Adrenal gland (tissue), 12 donors: ENCODE results near the gene FLT1. TPM values are rescaled to one million over a fixed set of nuclear protein-coding genes. Genes with fewer than 3 reads are reported as not detected.

Experiments
- DNase-seq, 7 donors: peaks; one replicate each; pipeline ENCODE4 v3.0.0-alpha.2; 2019 to 2020
- H3K27ac ChIP-seq, 5 donors: fragments of 200-600 bp; sonication (generic) in 4 of 5; 1 replicate in 3 of 5; 2 replicates in 2 of 5; pipeline versions ENCODE4 v1.5.1 to v1.8.0; 2016 to 2020; ENCODE audit warnings: mild to moderate bottlenecking in 1 of 5
- H3K27me3 ChIP-seq: fragments of 200-600 bp; 2 replicates; pipeline ENCODE4 v1.8.0; 2021
- H3K36me3 ChIP-seq, 2 donors: fragments of 200-600 bp; replicated peaks in 1 of 2; 1 replicate in 1 of 2; 2 replicates in 1 of 2; pipeline versions ENCODE4 v1.5.1 to v1.8.0; 2018 to 2022
- H3K4me1 ChIP-seq, 2 donors: fragments of 200-600 bp; replicated peaks in 1 of 2; 1 replicate in 1 of 2; 2 replicates in 1 of 2; pipeline versions ENCODE4 v1.5.1 to v1.8.0; 2018 to 2021
- H3K4me3 ChIP-seq, 4 donors: fragments of 200-600 bp; sonication (generic) in 3 of 4; one replicate each; pipeline ENCODE4 v1.5.1; 2016 to 2018
- H3K9me3 ChIP-seq, 3 donors: fragments of 200-600 bp; sonication (generic) in 1 of 3; replicated peaks in 1 of 3; 1 replicate in 2 of 3; 2 replicates in 1 of 3; pipeline versions ENCODE4 v1.5.1 to v1.8.0; 2016 to 2021
- POLR2A ChIP-seq, 2 donors: fragments of 450-650 bp; IDR thresholded peaks; one replicate each; pipeline ENCODE4 v1.6.1; 2017; ENCODE audit warnings: antibody characterized with exemption in 2 of 2, mild to moderate bottlenecking in 2 of 2, moderate library complexity in 1 of 2
- WGBS, 4 donors: extraction: QIAGEN DNeasy Blood & Tissue Kit in 2 of 4; methylation state at CpG; one replicate each; pipeline versions ENCODE4 v1.1.5 to v1.1.7; 2013 to 2017; 5-methylcytosine and 5-hydroxymethylcytosine counted together
- intact Hi-C, 2 donors: fragments of 100-400 bp; cut with DNase I; formaldehyde crosslinking; loops; one replicate each; pipeline versions ENCODE4 v1.14.1 to v1.15.0; 2022 to 2023
- polyA plus RNA-seq, 3 donors: library from polyadenylated mRNA; stranded (reverse); fragments of 200-250 nt in 2 of 3; fragments of 350-450 nt in 1 of 3; fragmentation: Illumina TruSeq in 1 of 3; extraction: RNeasy Lipid Tissue Mini Kit (QIAGEN cat#74804) in 1 of 3; gene quantifications; one replicate each; pipeline ENCODE4 v1.2.3, GENCODE V29; 2013 to 2014
- total RNA-seq, 9 donors: library from RNA; depleted of rRNA in 4 of 9; stranded (reverse); fragments of >200 nt in 4 of 9; fragments of 120-200 nt in 1 of 9; fragmentation: NEBNext Ultra II Directional in 1 of 9; extraction: Animal tissue kit (Norgen Biotek cat#: 25700) in 1 of 9; gene quantifications; one replicate each; pipeline versions ENCODE4 v1.1.0 to v1.2.4, GENCODE V29; 2013 to 2023
- TF ChIP-seq, protein P1 (sequence below), 6 experiments: fragments of 450-650 bp in 4 of 6; fragments of 200-600 bp in 2 of 6; sonication (generic) in 1 of 6; IDR thresholded peaks; 1 replicate in 5 of 6; 2 replicates in 1 of 6; pipeline versions ENCODE4 v1.5.1 to v1.8.0; 2016 to 2021; ENCODE audit warnings: antibody characterized with exemption in 6 of 6, mild to moderate bottlenecking in 2 of 6, moderate library complexity in 1 of 6
- donor health status: healthy with polysubstance abuse.
- donor health status: Bipolar disorder and iron deficiency.
- donor health status: DM: yes; HTN: yes; CAD: no.
- donor health status: DM: no; HTN: no; CAD: no.
- donor health status: DM: no; HTN: no; CAD: no.
- donor health status: DM: yes; HTN: yes; CAD: no.

Gene FLT1
- total and polyA plus RNA-seq, 12 donors = 2.7 to 55.9 (median 24.2) TPM

DNA sequence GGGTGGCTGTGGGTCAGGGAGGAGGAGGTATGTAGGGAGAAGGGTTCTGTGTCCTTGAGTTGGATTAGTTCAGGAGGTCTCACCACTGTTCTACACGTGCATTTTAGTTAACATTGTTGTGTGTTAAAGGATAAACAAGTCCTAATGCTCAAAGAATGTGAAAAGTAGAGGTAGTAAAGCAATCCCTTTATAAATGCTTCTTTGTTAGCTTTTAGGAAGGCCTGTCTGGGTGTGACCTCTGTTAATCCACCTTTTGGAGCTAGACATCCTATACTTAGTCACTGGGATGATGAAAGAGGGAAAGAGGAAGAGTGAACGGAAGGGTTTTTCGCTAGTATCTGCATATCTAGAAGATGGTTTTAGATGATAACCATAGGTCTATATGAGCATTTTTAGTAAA lies 42.2 kb upstream of the FLT1 start:
- Histone ChIP-seq H3K9me3 (no peaks in the 10 kb centered on the region), H3K4me3 (no peak overlapping the region), H3K4me1 (peaks cover 0 to 7% of the 10 kb centered on the region in 2 donors), H3K27me3 (peaks cover 5% of the 10 kb centered on the region), H3K27ac (no peak overlapping the region), H3K36me3 (no peaks in the 10 kb centered on the region)
- 48 to 66% (median 53%) methylated on average over 3 of the region's 3 CpGs for WGBS, 4 donors
- intact Hi-C loops = no loop called here
- DNase-seq = no peak
- no peak for TF ChIP-seq POLR2A (IDR thresholded peaks at IDR 0.05)
- TF ChIP-seq, protein P1, sequence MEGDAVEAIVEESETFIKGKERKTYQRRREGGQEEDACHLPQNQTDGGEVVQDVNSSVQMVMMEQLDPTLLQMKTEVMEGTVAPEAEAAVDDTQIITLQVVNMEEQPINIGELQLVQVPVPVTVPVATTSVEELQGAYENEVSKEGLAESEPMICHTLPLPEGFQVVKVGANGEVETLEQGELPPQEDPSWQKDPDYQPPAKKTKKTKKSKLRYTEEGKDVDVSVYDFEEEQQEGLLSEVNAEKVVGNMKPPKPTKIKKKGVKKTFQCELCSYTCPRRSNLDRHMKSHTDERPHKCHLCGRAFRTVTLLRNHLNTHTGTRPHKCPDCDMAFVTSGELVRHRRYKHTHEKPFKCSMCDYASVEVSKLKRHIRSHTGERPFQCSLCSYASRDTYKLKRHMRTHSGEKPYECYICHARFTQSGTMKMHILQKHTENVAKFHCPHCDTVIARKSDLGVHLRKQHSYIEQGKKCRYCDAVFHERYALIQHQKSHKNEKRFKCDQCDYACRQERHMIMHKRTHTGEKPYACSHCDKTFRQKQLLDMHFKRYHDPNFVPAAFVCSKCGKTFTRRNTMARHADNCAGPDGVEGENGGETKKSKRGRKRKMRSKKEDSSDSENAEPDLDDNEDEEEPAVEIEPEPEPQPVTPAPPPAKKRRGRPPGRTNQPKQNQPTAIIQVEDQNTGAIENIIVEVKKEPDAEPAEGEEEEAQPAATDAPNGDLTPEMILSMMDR (IDR thresholded peaks at IDR 0.05) = no peak

GRCh38 chr13:28536371-28536770 lies 41.4 kb upstream of the FLT1 start:
- Histone ChIP-seq H3K27me3 (peaks cover 6% of the 10 kb centered on the region), H3K27ac (no peak overlapping the region), H3K4me3 (no peak overlapping the region), H3K36me3 (no peaks in the 10 kb centered on the region), H3K9me3 (no peaks in the 10 kb centered on the region), H3K4me1 (peaks cover 0 to 7% of the 10 kb centered on the region in 2 donors)
- intact Hi-C loops = no loop called here
- 73 to 84% (median 78%) methylated on average over 3 of the region's 3 CpGs for WGBS, 4 donors
- TF ChIP-seq, protein P1 (IDR thresholded peaks at IDR 0.05) = no peak
- TF ChIP-seq POLR2A (IDR thresholded peaks at IDR 0.05) = no peak
- DNase-seq = no peak

DNA sequence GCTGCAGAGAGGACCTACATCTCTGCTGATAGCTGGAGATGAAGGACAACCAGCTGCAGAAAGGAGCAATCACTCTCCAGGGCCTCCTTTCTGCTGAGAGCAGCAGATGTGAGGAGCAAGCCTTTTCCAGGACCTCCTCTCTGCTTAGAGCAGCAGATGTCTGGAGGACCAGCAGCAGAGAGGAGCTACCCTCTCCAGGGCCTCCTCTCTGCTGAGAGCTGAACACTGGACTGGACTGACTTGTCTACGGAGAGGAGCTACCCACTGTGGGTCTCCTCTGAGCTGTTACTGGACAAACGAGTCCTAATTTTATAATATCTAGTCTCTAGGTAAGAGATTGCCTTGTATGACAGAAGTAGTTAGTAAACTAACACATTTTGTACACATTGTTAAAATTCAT lies 40.8 kb upstream of the FLT1 start:
- no peaks in the 10 kb centered on the region for H3K36me3 ChIP-seq
- DNase-seq = no peak
- no peak overlapping the region for H3K4me3 ChIP-seq
- intact Hi-C loops = no loop called here
- TF ChIP-seq, protein P1 (IDR thresholded peaks at IDR 0.05) = no peak
- TF ChIP-seq POLR2A (IDR thresholded peaks at IDR 0.05) = no peak
- H3K27ac ChIP-seq = no peak overlapping the region
- no peaks in the 10 kb centered on the region for H3K9me3 ChIP-seq
- H3K4me1 ChIP-seq = peaks cover 0 to 7% of the 10 kb centered on the region in 2 donors
- WGBS, 4 donors = 63 to 91% (median 75%) methylated on average over 2 of the region's 2 CpGs
- peaks cover 13% of the 10 kb centered on the region for H3K27me3 ChIP-seq

DNA sequence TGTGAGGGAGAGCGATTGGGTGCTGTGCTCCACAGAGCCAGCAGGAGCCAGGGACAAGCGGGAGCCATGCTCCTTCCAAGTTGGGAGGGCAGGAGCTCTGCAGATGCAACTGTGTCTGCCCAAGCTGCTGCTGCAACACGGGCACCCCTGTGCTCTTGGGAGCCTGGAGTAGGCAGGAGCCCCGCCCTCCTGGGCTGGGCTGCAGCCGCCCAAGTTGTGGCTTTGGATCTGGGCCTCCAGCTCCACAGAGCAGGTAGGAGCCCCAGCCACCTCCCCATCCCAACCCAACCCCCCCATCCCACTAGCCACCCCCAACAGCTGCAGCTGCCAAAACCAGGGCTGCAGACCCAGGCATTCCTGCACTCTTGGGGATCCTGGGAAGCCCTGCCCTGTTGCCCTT lies 39.9 kb upstream of the FLT1 start:
- H3K27me3 ChIP-seq = peaks cover 17% of the 10 kb centered on the region
- WGBS, 4 donors = 89 to 100% (median 90%) methylated on average over 1 to 5 of the region's 5 CpGs

More for the DNA sequence above, 39.9 kb upstream of the FLT1 start:
- no peaks in the 10 kb centered on the region for H3K9me3 ChIP-seq
- no peak for DNase-seq
- H3K4me1 ChIP-seq = peaks cover 0 to 7% of the 10 kb centered on the region in 2 donors
- intact Hi-C loops = no loop called here
- H3K36me3 ChIP-seq = no peaks in the 10 kb centered on the region
- no peak overlapping the region for H3K27ac ChIP-seq
- no peak overlapping the region for H3K4me3 ChIP-seq
- TF ChIP-seq, protein P1 (IDR thresholded peaks at IDR 0.05) = no peak
- no peak for TF ChIP-seq POLR2A (IDR thresholded peaks at IDR 0.05)
